Lung (tissue), 12 donors: ENCODE data around the gene FOXO3. TPM values are rescaled to one million over a fixed set of nuclear protein-coding genes. Genes with fewer than 3 reads are reported as not detected.
"Not testable (repeated sequence)": the region's sequence is repeated elsewhere in the genome, so short reads cannot be mapped to it uniquely, and the experiment has no call there.

Source experiments
- ATAC-seq: fragments of 200-7000 bp; cut with Tn5 transposase; one replicate; pipeline ENCODE4 v1.9.1; 2020; ENCODE audit warnings: moderate number of reproducible peaks; ENCODE audit not compliant: insufficient read depth, low FRiP score
- DNase-seq, 3 donors: peaks; one replicate each; pipeline ENCODE4 v3.0.0-alpha.2; 2013 to 2017
- H3K27ac ChIP-seq, 2 donors: one replicate each; pipeline ENCODE4 v1.5.1; 2013; ENCODE audit warnings: mild to moderate bottlenecking in 2 of 2, moderate library complexity in 2 of 2, control low read depth in 1 of 2, inconsistent platforms in 1 of 2, low read depth in 1 of 2, low read length in 1 of 2
- H3K27me3 ChIP-seq, 3 donors: one replicate each; pipeline ENCODE4 v1.5.1; 2013; ENCODE audit warnings: low read length in 2 of 3; ENCODE audit not compliant: control insufficient read depth in 3 of 3, insufficient read depth in 3 of 3
- H3K36me3 ChIP-seq, 4 donors: one replicate each; pipeline ENCODE4 v1.5.1; 2013; ENCODE audit warnings: low read length in 4 of 4, mild to moderate bottlenecking in 1 of 4, moderate library complexity in 1 of 4; ENCODE audit not compliant: control insufficient read depth in 4 of 4, insufficient read depth in 4 of 4
- H3K4me1 ChIP-seq, 5 donors: one replicate each; pipeline ENCODE4 v1.5.1; 2013; ENCODE audit warnings: low read length in 5 of 5, mild to moderate bottlenecking in 2 of 5, moderate library complexity in 1 of 5; ENCODE audit not compliant: control insufficient read depth in 5 of 5, insufficient read depth in 5 of 5
- H3K4me3 ChIP-seq: one replicate; pipeline ENCODE4 v1.5.1; 2013; ENCODE audit warnings: mild to moderate bottlenecking, control low read depth, moderate library complexity
- H3K9ac ChIP-seq, 2 donors: one replicate each; pipeline ENCODE4 v1.5.1; 2013; ENCODE audit warnings: low read length in 2 of 2, control low read depth in 1 of 2; ENCODE audit not compliant: insufficient read depth in 1 of 2
- H3K9me3 ChIP-seq, 4 donors: one replicate each; pipeline ENCODE4 v1.5.1; 2013; ENCODE audit warnings: low read length in 3 of 4, mild to moderate bottlenecking in 1 of 4, moderate library complexity in 1 of 4; ENCODE audit not compliant: control insufficient read depth in 4 of 4, insufficient read depth in 3 of 4
- WGBS, 2 donors: extraction: QIAGEN DNeasy Blood & Tissue Kit; methylation state at CpG; one replicate each; pipeline ENCODE4 v1.1.7; 2013; 5-methylcytosine and 5-hydroxymethylcytosine counted together
- polyA plus RNA-seq, 2 donors: library from polyadenylated mRNA; stranded (reverse); fragments of 200-250 nt; gene quantifications; one replicate each; pipeline ENCODE4 v1.2.1, GENCODE V29; 2013
- total RNA-seq, 2 donors: library from RNA; depleted of rRNA in 1 of 2; stranded (reverse); fragments of >200 nt in 1 of 2; gene quantifications; one replicate each; pipeline ENCODE4 v1.2.1, GENCODE V29; 2014 to 2021
- TF ChIP-seq, protein P1 (sequence below): IDR thresholded peaks from 2 replicates; pipeline ENCODE4 v1.5.1; 2012; ENCODE audit warnings: mild to moderate bottlenecking; ENCODE audit errors: control extremely low read depth, extremely low read depth
- donor health status: control.
- donor health status: control.
- donor health status: Bipolar disorder and iron deficiency.
- donor health status: healthy.
- donor health status: DM: yes; HTN: yes; CAD: no.

Gene FOXO3
- total and polyA plus RNA-seq, 4 donors, result 12.1 to 101 (median 40.0) TPM

- Histone ChIP-seq H3K9me3 (no peaks in the 10 kb centered on the region), H3K4me3 (peak overlapping the region; percentile 80), H3K27me3 (no peaks in the 10 kb centered on the region), H3K4me1 (peaks cover 0 to 26% (median 9%) of the 10 kb centered on the region in 5 donors), H3K27ac (peak overlapping the region; percentile 98 to 99), H3K36me3 (peaks cover 0 to 18% (median 1%) of the 10 kb centered on the region in 4 donors), H3K9ac (peak overlapping the region; percentile 51 to 98)
- peak; percentile 64 for ATAC-seq
- TF ChIP-seq, protein P1, sequence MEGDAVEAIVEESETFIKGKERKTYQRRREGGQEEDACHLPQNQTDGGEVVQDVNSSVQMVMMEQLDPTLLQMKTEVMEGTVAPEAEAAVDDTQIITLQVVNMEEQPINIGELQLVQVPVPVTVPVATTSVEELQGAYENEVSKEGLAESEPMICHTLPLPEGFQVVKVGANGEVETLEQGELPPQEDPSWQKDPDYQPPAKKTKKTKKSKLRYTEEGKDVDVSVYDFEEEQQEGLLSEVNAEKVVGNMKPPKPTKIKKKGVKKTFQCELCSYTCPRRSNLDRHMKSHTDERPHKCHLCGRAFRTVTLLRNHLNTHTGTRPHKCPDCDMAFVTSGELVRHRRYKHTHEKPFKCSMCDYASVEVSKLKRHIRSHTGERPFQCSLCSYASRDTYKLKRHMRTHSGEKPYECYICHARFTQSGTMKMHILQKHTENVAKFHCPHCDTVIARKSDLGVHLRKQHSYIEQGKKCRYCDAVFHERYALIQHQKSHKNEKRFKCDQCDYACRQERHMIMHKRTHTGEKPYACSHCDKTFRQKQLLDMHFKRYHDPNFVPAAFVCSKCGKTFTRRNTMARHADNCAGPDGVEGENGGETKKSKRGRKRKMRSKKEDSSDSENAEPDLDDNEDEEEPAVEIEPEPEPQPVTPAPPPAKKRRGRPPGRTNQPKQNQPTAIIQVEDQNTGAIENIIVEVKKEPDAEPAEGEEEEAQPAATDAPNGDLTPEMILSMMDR, result no peak
- WGBS, 2 donors, result 0% methylated on average over 58 of the region's 58 CpGs
- peak; percentile 99 to 100 (median 99) for DNase-seq
Observed at GRCh38 chr6:108558372-108559096, 2.2 kb upstream of the FOXO3 start.

DNA sequence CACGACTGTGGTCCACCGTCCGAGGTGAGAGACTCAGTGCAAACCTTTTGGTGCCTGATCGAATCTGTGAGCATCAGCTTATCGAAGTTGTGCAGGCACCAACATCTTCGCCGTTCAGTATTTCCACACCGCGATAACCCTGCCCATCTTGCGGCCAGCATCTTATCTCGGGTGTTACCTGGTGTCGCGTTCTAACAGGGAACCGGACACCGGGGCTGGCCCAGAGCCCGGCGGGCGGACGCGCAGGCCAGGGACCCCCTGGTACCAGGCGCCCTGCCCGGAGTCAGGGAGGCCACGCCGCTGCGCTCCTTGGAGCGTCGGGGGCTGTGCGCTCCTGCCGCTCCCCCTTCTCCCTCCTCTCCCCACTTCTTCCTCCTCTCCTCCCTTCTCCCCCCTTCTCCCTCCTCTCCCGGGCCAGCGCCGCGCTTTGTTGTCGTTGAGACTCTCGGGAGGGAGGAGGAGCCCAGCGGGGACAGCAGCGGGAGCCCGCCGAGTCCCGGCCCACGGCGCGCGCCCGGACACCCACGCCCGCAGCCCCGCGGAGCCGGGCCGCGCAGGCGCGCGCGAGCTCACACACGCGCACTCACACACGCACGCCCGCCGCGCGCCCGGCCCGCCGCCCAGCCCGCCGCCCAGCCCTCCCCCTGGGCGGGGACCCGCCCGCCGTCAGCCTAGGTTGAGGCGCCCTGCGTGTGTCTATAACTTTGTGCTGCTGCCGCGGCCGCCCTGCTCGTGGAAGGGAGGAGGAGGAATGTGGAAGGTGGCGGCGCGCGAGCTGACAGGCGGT lies 1.4 kb upstream of the FOXO3 start:
- DNase-seq (peak; percentile 96 to 98 (median 97)), ATAC-seq (peak; percentile 55)
- Histone ChIP-seq H3K27ac (peak overlapping the region; percentile 99), H3K4me1 (peaks cover 0 to 33% (median 9%) of the 10 kb centered on the region in 5 donors), H3K9ac (peak overlapping the region; percentile 81 to 98), H3K36me3 (peaks cover 0 to 18% (median 1%) of the 10 kb centered on the region in 4 donors), H3K4me3 (peak overlapping the region; percentile 80), H3K27me3 (no peaks in the 10 kb centered on the region), H3K9me3 (no peaks in the 10 kb centered on the region)
- TF ChIP-seq, protein P1, result no peak
- 0 to 1% methylated on average over 47 to 84 of the region's 84 CpGs for WGBS, 2 donors

DNA sequence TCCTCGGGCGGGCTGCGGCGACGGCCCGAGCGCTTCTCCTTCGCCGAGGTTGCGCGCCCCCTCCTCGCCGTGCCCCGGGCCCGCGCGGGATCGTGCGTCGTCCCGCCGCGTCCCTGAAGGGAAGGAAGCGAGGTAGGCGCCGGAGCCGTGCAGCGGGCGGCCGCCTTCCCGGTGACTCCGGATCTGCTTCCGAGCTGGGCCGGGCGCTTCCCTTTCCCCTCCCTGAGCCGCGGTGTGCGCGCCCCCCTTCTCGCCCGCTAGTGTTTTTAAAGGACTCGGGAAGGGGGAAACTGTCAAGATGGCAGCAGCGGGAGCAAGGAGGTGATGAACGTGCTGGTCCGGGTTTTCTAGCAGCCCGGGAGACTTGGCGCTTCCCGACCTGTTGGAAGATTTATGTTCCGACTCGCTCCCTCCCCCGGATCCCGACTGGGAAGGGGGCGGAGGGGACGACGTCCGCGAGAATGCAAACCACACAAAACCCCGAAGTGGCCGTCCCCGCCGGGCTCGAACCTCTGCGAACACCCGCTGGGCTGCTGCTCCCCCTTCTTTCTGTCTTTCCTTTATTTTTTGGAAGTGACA lies 744 bp upstream of the FOXO3 start:
- H3K36me3 ChIP-seq, result peaks cover 0 to 18% (median 2%) of the 10 kb centered on the region in 4 donors
- TF ChIP-seq, protein P1, result no peak
- ATAC-seq, result peak; percentile 0
- peak overlapping the region; percentile 80 for H3K4me3 ChIP-seq
- H3K9ac ChIP-seq, result peak overlapping the region; percentile 71 to 81
- H3K9me3 ChIP-seq, result no peaks in the 10 kb centered on the region
- peaks cover under 1 to 40% (median 9%) of the 10 kb centered on the region in 5 donors for H3K4me1 ChIP-seq
- peak; percentile 91 to 94 (median 94) for DNase-seq
- 0 to 1% methylated on average over 50 to 64 of the region's 64 CpGs for WGBS, 2 donors
- no peaks in the 10 kb centered on the region for H3K27me3 ChIP-seq
- peak overlapping the region; percentile 99 for H3K27ac ChIP-seq

GRCh38 chr6:108561309-108561647 lies 561 bp downstream of the FOXO3 start:
- Histone ChIP-seq H3K4me1 (peaks cover 4 to 44% (median 10%) of the 10 kb centered on the region in 5 donors), H3K27ac (peak overlapping the region; percentile 91 to 93), H3K4me3 (peak overlapping the region; percentile 87), H3K36me3 (peaks cover 0 to 18% (median 3%) of the 10 kb centered on the region in 4 donors)
- H3K9me3 ChIP-seq, ATAC-seq, H3K9ac ChIP-seq, H3K27me3 ChIP-seq: not testable (repeated sequence)
- DNase-seq, result peak in 1 of 3 donors; percentile 13
- 9% methylated on average over 11 to 27 of the region's 40 CpGs for WGBS, 2 donors
